ENCODE data around the gene RBMS1. TPM values are rescaled to one million over a fixed set of nuclear protein-coding genes. Genes with fewer than 3 reads are reported as not detected.

The RBMS1 gene
- total RNA-seq, 2 experiments from 2014 or later: 65.5 to 67.5 TPM

- ChIA-PET POLR2A (no interaction called here), CTCF (interaction anchor here (1.1 kb wide), 1 partner anchor 114 kb away, joined by 3 read pairs; no protein-coding TSS in a partner anchor)
- DNase-seq: no peak
- Mint-ChIP-seq H3K27ac (no peak overlapping the region), H3K27me3 (no peaks in the 10 kb centered on the region), H3K36me3 (ENCODE audit: low read depth) (peaks cover 33% of the 10 kb centered on the region), H3K4me3 (no peak overlapping the region), H3K9me3 (no peaks in the 10 kb centered on the region), H3K4me1 (peaks cover 18% of the 10 kb centered on the region)
Measured at GRCh38 chr2:160365716-160366367, 127.8 kb downstream of the RBMS1 start.

GRCh38 chr2:160364364-160364763 is 129.2 kb downstream of the RBMS1 start:
- Mint-ChIP-seq H3K36me3 (ENCODE audit: low read depth) (peaks cover 33% of the 10 kb centered on the region), H3K27me3 (no peaks in the 10 kb centered on the region), H3K27ac (no peak overlapping the region), H3K4me3 (no peak overlapping the region), H3K4me1 (peaks cover 16% of the 10 kb centered on the region), H3K9me3 (no peaks in the 10 kb centered on the region)
- DNase-seq: no peak
- CTCF ChIA-PET: no interaction called here
- POLR2A ChIA-PET: no interaction called here

DNA sequence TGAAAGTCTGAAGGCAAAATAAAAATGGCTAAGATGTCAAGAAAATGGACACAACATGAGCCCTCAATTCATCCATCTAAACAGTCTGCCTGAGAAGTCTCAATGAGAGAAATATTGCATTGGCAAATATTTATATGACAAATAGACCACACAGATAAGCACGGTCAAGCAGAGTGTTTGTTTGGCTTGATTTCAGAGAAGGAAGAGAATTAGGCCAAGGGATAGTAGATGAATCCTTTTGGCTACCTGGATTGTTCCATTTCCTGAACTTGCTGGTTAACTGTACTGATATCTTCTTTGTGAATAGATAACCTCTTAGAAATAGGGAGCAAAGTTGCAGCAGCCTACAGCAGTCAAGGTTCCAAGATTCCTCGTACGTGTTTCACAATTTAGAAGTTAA is 129.6 kb downstream of the RBMS1 start:
- Mint-ChIP-seq H3K36me3 (ENCODE audit: low read depth) (peaks cover 33% of the 10 kb centered on the region), H3K27me3 (no peaks in the 10 kb centered on the region), H3K9me3 (no peaks in the 10 kb centered on the region), H3K4me1 (peaks cover 12% of the 10 kb centered on the region), H3K27ac (no peak overlapping the region), H3K4me3 (no peak overlapping the region)
- CTCF ChIA-PET: no interaction called here
- no peak for DNase-seq
- POLR2A ChIA-PET: no interaction called here

- Mint-ChIP-seq H3K4me1 (peaks cover 4% of the 10 kb centered on the region), H3K27me3 (no peaks in the 10 kb centered on the region), H3K4me3 (no peak overlapping the region), H3K9me3 (no peaks in the 10 kb centered on the region), H3K36me3 (ENCODE audit: low read depth) (peaks cover 33% of the 10 kb centered on the region), H3K27ac (no peak overlapping the region)
- POLR2A ChIA-PET: no interaction called here
- CTCF ChIA-PET: interaction anchor here (0.7 kb wide), 1 partner anchor 66 kb away, joined by 3 read pairs; no protein-coding TSS in a partner anchor
- no peak for DNase-seq
Measured at GRCh38 chr2:160363055-160363454, 130.6 kb downstream of the RBMS1 start.

- Mint-ChIP-seq H3K4me1 (no peaks in the 10 kb centered on the region), H3K9me3 (no peaks in the 10 kb centered on the region), H3K4me3 (no peak overlapping the region), H3K27ac (no peak overlapping the region), H3K27me3 (no peaks in the 10 kb centered on the region), H3K36me3 (ENCODE audit: low read depth) (peaks cover 33% of the 10 kb centered on the region)
- CTCF ChIA-PET: no interaction called here
- DNase-seq: no peak
- POLR2A ChIA-PET: no interaction called here
Measured at GRCh38 chr2:160362541-160362940, 131.1 kb downstream of the RBMS1 start.

- Mint-ChIP-seq H3K27ac (no peak overlapping the region), H3K36me3 (ENCODE audit: low read depth) (peaks cover 34% of the 10 kb centered on the region), H3K9me3 (no peaks in the 10 kb centered on the region)
Measured at GRCh38 chr2:160362018-160362417, 131.6 kb downstream of the RBMS1 start.

DNA sequence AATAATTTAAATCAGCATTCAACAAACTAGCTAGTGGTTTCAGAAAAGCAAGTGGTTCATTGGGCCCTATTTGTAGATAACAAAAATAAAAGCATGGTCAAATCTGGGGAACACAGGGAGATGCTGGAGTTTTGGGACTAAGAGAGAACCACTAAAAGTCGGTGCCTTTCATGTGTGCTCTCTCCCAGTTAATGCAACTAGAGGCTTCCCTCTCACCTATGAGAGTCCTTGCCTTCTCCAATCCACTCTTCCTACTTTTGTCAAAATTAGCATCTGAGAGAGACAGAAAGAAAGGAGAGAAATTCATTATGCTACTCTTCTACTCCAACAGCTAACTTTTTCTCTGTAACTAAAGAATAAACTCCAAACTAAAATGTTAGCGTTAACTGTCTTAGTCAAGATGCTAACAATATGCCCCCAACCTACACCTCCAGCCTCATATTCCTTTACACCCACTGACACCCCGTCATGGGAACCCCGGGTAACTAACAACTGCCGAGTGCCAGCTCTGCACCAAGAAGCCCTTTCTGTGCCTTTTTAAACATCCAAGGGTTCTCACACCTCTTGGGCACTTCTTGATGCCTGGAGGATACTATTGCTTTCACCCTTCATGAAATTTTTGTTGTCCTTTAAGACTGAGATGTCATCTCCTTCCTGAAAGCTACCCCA is 133.4 kb downstream of the RBMS1 start:
- CTCF ChIA-PET: no interaction called here
- H3K27ac Mint-ChIP-seq: no peak overlapping the region
- no peaks in the 10 kb centered on the region for H3K9me3 Mint-ChIP-seq
- DNase-seq: no peak
- peaks cover 2% of the 10 kb centered on the region for H3K4me1 Mint-ChIP-seq
- POLR2A ChIA-PET: interaction anchor here (0.6 kb wide), 1 partner anchor 125 kb away, joined by 4 read pairs; no protein-coding TSS in a partner anchor
- peaks cover 30% of the 10 kb centered on the region for H3K36me3 Mint-ChIP-seq (ENCODE audit: low read depth)
- H3K27me3 Mint-ChIP-seq: no peaks in the 10 kb centered on the region
- no peak overlapping the region for H3K4me3 Mint-ChIP-seq

More at GRCh38 chr2:160362018-160362417, 131.6 kb downstream of the RBMS1 start:
- Mint-ChIP-seq H3K4me1 (no peaks in the 10 kb centered on the region), H3K4me3 (no peak overlapping the region), H3K27me3 (no peaks in the 10 kb centered on the region)
- POLR2A ChIA-PET: no interaction called here
- CTCF ChIA-PET: no interaction called here
- no peak for DNase-seq

- POLR2A ChIA-PET: no interaction called here
- no peak overlapping the region for H3K4me3 Mint-ChIP-seq
- DNase-seq: no peak
- no peaks in the 10 kb centered on the region for H3K27me3 Mint-ChIP-seq
- H3K27ac Mint-ChIP-seq: no peak overlapping the region
- peaks cover 15% of the 10 kb centered on the region for H3K36me3 Mint-ChIP-seq (ENCODE audit: low read depth)
- peaks cover 4% of the 10 kb centered on the region for H3K4me1 Mint-ChIP-seq
- no peaks in the 10 kb centered on the region for H3K9me3 Mint-ChIP-seq
- CTCF ChIA-PET: no interaction called here
Measured at GRCh38 chr2:160358046-160358445, 135.6 kb downstream of the RBMS1 start.

- Mint-ChIP-seq H3K27me3 (no peaks in the 10 kb centered on the region), H3K4me3 (no peak overlapping the region), H3K36me3 (ENCODE audit: low read depth) (peaks cover 15% of the 10 kb centered on the region), H3K4me1 (peaks cover 11% of the 10 kb centered on the region), H3K27ac (no peak overlapping the region), H3K9me3 (no peaks in the 10 kb centered on the region)
- CTCF ChIA-PET: interaction anchor here (1.2 kb wide), 1 partner anchor 17 kb away, joined by 3 read pairs; no protein-coding TSS in a partner anchor
- no peak for DNase-seq
- POLR2A ChIA-PET: interaction anchor here (0.5 kb wide), 1 partner anchor 640 kb away, joined by 3 read pairs; no protein-coding TSS in a partner anchor
Measured at GRCh38 chr2:160356485-160356884, 137.1 kb downstream of the RBMS1 start.

GRCh38 chr2:160355080-160355479 is 138.5 kb downstream of the RBMS1 start:
- Mint-ChIP-seq H3K4me1 (peaks cover 12% of the 10 kb centered on the region), H3K27ac (no peak overlapping the region), H3K36me3 (ENCODE audit: low read depth) (peaks cover 15% of the 10 kb centered on the region), H3K27me3 (no peaks in the 10 kb centered on the region), H3K4me3 (no peak overlapping the region), H3K9me3 (no peaks in the 10 kb centered on the region)
- ChIA-PET CTCF (interaction anchor here (1.5 kb wide), 1 partner anchor 640 kb away, joined by 5 read pairs; no protein-coding TSS in a partner anchor), POLR2A (no interaction called here)
- no peak for DNase-seq

DNA sequence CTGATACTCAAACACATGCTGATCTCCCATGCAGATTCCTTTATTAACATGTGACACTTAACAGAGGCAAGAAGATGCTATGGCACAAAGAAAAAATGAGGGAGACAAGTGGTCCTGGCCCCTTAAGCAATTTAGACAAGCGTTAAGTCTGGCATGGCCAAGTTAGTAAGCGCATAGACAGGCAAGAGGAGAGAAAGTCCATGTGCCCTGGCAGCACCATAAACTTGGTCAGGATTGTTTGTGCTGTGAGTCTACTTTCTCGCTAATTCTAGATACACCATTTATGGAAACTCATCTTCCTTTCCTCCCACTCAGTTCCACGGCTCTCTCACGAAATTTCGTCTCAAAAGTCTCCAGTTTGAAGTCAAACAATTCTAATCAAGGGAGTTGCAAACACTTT is 138.9 kb downstream of the RBMS1 start:
- ChIA-PET CTCF (interaction anchor here (1.5 to 2.3 kb wide), 2 partner anchors 564 to 640 kb away, joined by 5 to 7 read pairs; no protein-coding TSS in a partner anchor), POLR2A (no interaction called here)
- H3K27ac Mint-ChIP-seq: no peak overlapping the region
- peaks cover 12% of the 10 kb centered on the region for H3K4me1 Mint-ChIP-seq
- no peaks in the 10 kb centered on the region for H3K9me3 Mint-ChIP-seq
- no peak overlapping the region for H3K4me3 Mint-ChIP-seq
- H3K27me3 Mint-ChIP-seq: no peaks in the 10 kb centered on the region
- peaks cover 18% of the 10 kb centered on the region for H3K36me3 Mint-ChIP-seq (ENCODE audit: low read depth)
- DNase-seq: no peak

GRCh38 chr2:160353813-160354212 is 139.8 kb downstream of the RBMS1 start:
- POLR2A ChIA-PET: interaction anchor here (0.7 to 1.0 kb wide), 2 partner anchors 54 to 55 kb away, joined by 3 read pairs; no protein-coding TSS in a partner anchor

GRCh38 chr2:160353166-160353565 is 140.4 kb downstream of the RBMS1 start:
- Mint-ChIP-seq H3K4me1 (peaks cover 13% of the 10 kb centered on the region), H3K27me3 (no peaks in the 10 kb centered on the region), H3K36me3 (ENCODE audit: low read depth) (peaks cover 22% of the 10 kb centered on the region), H3K27ac (no peak overlapping the region), H3K4me3 (no peak overlapping the region), H3K9me3 (no peaks in the 10 kb centered on the region)
- POLR2A ChIA-PET: interaction anchor here (0.7 to 1.0 kb wide), 2 partner anchors 54 to 55 kb away, joined by 3 read pairs; no protein-coding TSS in a partner anchor
- CTCF ChIA-PET: interaction anchor here (0.9 to 2.3 kb wide), 9 partner anchors 18 to 710 kb away, joined by 3 to 7 read pairs (median 3); no protein-coding TSS in a partner anchor
- peak; percentile 31 for DNase-seq

More at GRCh38 chr2:160353813-160354212, 139.8 kb downstream of the RBMS1 start:
- peaks cover 22% of the 10 kb centered on the region for H3K36me3 Mint-ChIP-seq (ENCODE audit: low read depth)
- H3K27me3 Mint-ChIP-seq: no peaks in the 10 kb centered on the region
- H3K9me3 Mint-ChIP-seq: no peaks in the 10 kb centered on the region
- no peak overlapping the region for H3K4me3 Mint-ChIP-seq
- peaks cover 12% of the 10 kb centered on the region for H3K4me1 Mint-ChIP-seq
- CTCF ChIA-PET: interaction anchor here (0.9 to 2.3 kb wide), 7 partner anchors 19 to 641 kb away, joined by 3 to 7 read pairs (median 3); no protein-coding TSS in a partner anchor
- DNase-seq: no peak
- no peak overlapping the region for H3K27ac Mint-ChIP-seq
